ENCODE results near the gene IL4I1.

DNA sequence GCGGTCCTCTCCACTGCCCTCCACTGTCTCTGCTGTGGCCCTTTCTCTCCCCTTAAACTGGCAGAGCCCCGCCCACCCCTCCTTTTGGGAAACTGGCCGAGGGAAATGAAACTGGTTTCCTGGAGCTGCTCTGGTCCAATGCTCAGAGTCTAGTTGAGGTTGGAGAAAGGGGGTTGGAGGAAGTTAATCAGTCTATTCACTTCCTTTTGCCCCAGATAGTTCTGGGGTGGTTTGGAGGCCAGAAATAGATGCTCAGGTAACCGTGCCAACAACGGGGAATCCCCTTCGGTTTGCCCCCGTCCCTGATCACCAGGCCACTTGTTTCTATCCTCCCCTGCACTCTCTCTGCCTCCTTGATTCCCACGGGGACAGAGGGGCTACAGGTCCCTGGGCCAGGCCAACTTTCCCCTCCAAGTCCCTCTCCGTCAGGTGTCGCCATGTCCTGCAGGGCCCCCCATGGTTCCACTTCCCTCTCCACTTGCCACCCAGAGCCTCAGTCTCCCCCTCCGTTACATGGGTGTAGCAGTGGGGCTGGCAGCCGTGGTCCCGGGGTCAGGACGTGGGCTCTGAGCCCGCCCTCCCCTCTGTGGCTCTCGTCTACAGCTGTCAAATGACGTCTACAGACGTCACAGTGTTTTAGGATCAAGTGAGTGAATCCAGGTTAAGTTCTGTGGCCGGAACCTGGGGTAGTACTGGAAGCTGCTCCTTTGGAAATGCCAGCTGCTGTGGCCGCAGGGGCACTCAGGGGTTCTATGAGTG, at the start of gene IL4I1:
- TF ChIP-seq, protein P1, sequence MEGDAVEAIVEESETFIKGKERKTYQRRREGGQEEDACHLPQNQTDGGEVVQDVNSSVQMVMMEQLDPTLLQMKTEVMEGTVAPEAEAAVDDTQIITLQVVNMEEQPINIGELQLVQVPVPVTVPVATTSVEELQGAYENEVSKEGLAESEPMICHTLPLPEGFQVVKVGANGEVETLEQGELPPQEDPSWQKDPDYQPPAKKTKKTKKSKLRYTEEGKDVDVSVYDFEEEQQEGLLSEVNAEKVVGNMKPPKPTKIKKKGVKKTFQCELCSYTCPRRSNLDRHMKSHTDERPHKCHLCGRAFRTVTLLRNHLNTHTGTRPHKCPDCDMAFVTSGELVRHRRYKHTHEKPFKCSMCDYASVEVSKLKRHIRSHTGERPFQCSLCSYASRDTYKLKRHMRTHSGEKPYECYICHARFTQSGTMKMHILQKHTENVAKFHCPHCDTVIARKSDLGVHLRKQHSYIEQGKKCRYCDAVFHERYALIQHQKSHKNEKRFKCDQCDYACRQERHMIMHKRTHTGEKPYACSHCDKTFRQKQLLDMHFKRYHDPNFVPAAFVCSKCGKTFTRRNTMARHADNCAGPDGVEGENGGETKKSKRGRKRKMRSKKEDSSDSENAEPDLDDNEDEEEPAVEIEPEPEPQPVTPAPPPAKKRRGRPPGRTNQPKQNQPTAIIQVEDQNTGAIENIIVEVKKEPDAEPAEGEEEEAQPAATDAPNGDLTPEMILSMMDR (IDR thresholded peaks at IDR 0.05) = no peak
- no peak for TF ChIP-seq POLR2A (IDR thresholded peaks at IDR 0.05)
